ENCODE data around the gene TCF3. TPM values are rescaled to one million over a fixed set of nuclear protein-coding genes. Genes with fewer than 3 reads are reported as not detected.

Gene TCF3
- total RNA-seq, 2 donors from 2014 or later, result 24.1 to 25.8 TPM

DNA sequence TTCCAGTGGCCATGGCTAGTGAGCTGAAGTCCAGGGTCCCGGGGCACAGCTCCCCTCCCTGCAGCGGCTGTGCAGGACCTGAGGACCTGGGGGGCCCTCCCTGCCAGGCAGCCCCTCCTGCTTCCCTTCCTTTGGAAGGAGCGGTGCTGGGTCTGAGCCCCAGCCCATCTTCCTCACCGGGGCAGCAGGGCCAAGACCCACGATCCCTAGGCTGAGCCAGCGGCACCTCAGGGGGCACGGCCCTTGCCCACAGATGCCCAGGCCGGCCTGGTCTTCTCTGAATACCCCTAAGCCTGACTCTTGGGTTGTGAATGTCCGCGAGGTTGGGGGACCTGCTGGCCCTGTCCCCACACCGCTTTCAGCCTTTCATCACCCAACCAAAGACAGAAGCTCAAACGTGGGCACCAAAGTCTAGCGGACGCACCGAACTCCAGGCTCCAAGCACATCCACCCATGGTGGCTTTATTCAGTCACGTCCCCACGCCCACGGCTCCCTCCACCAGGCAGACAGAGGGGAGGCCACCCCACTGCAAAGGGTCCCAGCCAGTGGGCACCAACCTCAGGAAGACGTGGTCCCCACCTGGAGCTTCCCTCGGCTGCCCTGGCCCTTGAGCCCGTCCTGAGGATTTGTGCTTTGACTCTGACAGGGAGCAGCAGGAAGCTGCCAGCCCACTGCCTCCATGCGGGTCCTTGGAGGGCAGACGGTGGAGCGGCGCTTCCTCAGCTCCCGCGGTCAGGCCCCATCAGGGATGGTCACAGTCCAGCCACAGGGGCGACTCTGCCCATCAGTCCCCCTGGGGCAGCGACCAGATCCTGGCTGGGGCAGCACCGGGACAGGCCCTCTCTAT is 75.9 kb downstream of the TCF3 start:
- ATAC-seq, result no peak
- intact Hi-C loops (cut with DNase I), result no loop called here
- DNase-seq, result no peak

DNA sequence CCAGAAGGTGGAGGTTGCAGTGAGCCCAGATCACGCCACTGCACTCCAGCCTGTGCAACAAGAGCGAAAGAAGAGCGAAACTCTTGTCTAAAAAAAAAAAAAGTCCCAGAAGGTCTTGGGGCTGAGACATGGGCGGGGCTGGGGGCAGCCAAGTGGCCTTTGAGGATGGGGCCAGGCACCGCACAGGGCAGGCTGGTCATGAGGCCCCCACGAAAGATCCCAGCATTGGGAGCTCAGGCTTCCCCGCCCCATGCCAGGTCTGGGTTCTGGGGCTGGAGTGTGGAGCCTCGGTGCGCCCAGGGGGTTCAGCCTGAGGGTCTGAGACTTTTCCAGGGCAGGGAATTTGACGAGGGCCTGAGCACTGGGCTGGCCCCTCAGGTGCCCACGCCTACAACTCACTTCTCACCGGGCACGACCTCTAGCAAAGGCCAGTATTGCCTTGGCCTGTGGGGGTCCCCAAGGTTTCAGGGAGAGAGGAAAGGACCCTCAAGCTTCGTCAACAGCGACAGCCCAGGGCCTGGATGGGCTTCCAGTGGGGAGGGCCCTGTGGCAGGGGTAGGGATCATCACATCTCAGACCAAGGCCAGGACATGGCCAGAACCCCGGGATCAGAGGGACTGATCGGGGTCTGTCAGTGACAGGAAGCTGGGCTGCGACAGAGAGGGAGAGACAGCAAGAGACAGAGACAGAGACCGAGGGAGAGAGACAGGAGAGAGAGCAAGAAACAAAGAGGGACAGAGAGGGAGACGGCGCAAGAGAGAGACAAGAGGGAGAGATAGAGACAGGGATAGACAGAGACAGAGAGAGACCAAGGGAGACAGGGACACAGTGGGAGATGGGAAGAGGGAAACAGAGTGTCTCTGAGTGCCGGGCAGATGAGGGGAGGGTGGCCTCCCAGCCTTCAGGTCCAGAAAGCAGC is 76.8 kb downstream of the TCF3 start:
- intact Hi-C loops (cut with DNase I), result no loop called here
- DNase-seq, result no peak
- no peak for ATAC-seq

DNA sequence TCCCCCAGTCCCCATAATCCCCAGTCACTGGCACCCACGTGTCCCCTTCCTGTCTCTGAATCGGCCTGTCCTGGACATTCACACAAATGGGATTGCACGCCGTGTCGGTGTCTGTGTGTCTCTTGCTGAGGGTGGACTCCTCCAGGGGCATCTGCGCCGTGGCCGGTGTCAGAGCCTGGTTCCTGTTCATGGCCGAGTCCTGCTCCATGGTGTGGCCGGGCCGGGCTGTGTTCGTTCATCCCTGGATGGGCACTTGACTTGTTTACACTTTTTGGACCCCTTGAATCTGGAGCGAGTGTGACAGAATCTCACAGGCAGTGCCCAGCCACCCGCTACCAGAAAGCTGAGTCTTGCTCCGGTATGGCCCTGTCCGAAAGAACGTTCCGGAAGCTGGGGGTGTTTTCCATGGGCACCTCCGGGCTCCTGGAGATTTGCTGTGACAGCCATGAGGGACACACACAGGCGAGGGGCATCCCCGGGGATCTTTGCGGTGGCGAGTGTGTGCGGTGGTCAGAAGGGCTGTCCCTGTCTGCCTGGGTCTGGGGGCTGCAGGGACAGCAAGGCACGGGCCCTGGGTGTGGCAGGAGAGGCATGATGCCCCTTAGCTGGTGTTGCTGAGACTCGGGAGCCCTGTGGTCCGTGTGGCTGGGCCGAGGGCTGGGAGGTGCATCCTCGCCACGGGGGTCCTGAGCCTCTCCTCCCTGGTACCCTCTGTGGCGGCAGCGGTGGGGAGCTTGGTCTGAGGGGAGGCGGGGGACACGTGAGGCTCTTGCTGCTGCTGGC is 77.9 kb downstream of the TCF3 start:
- no peak for DNase-seq
- ATAC-seq, result no peak
- intact Hi-C loops (cut with DNase I), result no loop called here

DNA sequence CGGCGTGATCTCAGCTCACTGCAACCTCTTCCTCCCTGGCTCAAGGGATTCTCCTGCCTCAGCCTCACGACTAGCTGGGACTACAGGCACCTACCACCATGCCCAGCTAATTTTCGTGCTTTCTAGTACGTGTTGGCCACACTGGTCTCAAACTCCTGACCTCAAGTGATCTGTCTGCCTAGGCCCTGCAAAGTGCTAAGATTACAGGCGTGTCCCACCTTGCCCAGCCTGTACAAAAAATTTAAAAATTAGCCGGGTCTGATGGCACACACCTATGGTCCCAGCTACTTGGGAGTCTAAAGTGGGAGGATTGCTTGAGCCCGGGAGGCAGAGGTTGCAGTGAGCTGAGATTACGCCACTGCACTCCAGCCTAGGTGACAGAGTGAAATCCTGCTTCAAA is 79.6 kb downstream of the TCF3 start:
- ATAC-seq (no peak), DNase-seq (no peak)
- intact Hi-C loops (cut with DNase I), result no loop called here

DNA sequence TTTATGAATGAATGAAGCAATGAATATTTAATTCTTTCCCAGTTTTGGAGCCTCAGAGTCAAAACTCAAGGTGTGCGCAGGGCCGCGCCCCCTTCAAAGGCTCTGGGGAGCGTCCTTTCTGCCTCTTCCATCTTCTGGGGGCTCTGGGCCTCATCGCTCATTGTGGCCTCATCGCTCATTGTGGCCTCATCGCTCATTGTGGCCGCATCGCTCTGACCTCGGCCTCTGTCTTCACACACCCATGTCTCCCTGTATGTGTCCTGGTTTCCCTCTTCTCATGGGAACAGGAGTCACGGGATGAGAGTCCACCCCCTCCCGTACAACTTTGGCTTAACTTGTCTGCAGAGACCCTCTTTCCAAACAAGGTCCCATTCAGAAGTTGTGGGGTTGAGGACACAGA is 81.1 kb downstream of the TCF3 start:
- intact Hi-C loops (cut with DNase I), result no loop called here
- DNase-seq (no peak), ATAC-seq (no peak)

DNA sequence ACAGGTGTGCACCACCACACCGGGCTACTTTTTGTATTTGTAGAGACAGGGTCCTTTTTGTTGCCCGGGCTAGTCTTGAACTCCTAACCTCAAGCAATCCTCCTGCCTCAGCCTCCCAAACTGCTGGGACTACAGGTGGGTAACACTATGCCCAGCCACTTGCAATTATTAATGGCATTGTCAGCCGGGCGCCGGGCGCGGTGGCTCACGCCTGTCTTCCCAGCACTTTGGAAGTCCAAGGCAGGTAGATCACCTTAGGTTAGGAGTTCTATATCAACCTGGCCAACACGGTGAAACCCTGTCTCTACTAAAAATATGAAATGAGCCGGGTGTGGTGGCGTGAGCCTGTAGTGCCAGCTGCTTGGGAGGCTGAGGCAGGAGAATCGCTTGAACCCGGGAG is 81.6 kb downstream of the TCF3 start:
- intact Hi-C loops (cut with DNase I), result no loop called here
- DNase-seq (no peak), ATAC-seq (no peak)

DNA sequence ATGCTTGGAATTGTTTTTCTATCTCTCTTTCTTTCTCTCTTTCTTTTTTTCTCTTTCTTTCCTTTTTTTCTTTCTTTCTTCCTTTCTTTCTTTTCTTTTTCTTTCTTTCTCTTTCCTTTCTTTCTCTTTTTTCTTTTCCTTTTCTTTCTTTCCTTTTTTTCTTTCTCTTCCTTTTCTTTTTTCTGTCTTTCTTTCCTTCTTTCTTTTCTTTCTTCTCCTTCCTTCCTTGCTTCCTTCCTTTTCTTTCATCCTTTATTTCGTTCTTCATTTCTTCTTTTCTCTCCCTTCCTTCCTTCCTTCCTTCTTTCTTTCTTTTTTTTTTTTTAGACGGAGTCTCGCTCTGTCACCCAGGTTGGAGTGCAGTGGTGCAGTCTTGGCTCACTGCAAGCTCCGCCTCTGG is 82.4 kb downstream of the TCF3 start:
- ATAC-seq, result no peak
- intact Hi-C loops (cut with DNase I), result no loop called here

DNA sequence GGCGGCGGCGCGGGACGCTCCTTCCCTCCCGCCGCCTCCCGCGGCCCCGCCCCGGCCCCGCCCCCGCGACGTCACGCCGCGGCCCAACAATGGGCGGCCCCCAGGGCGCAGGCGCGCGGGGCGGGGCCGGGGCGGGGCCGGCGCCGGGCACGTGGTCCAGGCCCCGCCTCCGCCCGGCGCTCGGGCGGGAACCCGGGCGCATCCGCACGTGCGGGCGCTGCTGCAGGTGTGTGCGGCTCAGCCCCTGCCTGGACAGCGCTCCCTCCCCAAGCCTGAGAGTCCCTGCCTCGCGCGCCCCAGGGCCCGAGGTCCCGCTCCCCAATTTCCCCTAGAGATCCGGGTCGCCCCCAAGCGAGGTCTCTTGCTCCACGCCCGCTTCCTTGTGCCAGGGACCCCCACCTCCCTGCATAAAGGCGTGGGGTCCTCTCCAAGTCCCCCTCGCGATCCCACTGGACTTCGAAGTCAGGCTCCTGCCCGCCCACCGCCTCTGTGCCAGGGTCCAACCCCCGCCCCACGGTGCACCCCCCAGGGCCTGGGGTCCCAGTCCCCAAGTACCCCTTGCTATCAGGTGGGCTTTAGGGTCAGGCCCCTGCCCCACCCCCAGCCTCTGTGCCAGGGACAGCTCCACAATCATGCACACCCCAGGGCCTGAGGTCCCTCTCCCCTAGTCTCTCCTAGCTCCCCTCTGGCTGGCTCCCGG is 83.9 kb downstream of the TCF3 start, which contains the start of gene MEX3D:
Gene MEX3D (minus strand): TSS at position 6 of the 700 bp plus-strand sequence. CDS start 267 bp downstream, outside the sequence.
- peak; percentile 79 for DNase-seq
- intact Hi-C loops (cut with DNase I), result no loop called here
- ATAC-seq, result peak; percentile 74 to 87

More for the DNA sequence above, 82.4 kb downstream of the TCF3 start:
- no peak for DNase-seq

DNA sequence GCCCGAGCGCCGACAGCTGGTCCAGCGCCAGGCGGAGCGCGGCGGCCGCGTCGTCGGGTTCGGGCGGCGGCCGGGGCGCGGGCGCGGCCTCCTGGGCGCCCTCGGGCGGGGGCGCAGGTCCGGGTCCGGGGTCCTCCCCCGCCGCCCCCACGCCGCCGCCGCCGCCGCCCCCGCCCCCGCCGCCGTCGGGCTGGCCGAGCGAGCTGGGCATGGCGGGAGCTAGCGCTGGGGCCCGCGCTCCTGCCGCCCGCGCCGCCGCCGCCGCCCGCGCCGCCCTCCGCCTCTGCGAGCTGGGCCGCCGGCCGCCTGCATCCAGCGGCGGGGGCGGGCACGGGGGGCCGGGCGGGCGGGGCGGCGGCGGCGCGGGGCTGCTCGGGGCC is 84.6 kb downstream of the TCF3 start:
- no peak for DNase-seq
- intact Hi-C loops (cut with DNase I), result no loop called here
- no peak for ATAC-seq

DNA sequence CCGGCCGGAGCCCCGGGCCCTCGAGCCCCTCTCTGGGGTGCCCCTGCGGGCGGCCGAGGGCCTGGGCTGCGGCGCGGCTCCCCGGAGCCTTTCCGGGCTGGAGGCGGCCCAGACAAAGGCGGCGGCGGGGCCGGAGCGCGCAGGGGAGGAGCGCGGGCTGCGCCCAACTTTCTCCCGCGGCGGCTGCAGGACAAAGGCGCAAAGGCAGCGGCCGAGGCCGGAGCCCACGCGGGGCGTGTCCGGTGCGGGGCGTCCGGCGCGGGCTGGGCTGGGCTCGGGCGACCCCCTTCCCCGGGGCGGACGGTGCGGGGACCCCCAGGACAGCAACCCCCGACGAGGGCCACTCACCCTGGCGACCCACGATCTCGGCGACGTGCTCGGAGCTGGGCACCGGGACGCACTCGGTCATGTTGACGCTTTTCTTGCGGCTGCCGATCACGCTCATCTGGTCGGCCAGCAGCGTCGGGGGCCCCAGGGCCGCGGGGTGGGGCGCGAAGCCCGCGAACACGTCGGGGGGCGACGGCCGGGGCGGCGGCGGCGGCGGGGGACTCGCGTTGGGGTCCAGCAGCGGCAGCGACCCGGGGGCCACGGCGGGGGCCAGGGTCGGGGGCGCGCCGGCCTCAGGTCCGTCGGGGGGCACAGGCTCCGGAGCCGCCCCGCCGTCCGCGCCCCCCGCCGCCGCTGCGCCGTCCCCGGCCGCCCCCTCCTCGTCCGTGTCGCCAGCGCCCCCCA is 85.1 kb downstream of the TCF3 start:
- intact Hi-C loops (cut with DNase I), result no loop called here
- ATAC-seq (peak; percentile 51 to 57), DNase-seq (peak; percentile 49)

DNA sequence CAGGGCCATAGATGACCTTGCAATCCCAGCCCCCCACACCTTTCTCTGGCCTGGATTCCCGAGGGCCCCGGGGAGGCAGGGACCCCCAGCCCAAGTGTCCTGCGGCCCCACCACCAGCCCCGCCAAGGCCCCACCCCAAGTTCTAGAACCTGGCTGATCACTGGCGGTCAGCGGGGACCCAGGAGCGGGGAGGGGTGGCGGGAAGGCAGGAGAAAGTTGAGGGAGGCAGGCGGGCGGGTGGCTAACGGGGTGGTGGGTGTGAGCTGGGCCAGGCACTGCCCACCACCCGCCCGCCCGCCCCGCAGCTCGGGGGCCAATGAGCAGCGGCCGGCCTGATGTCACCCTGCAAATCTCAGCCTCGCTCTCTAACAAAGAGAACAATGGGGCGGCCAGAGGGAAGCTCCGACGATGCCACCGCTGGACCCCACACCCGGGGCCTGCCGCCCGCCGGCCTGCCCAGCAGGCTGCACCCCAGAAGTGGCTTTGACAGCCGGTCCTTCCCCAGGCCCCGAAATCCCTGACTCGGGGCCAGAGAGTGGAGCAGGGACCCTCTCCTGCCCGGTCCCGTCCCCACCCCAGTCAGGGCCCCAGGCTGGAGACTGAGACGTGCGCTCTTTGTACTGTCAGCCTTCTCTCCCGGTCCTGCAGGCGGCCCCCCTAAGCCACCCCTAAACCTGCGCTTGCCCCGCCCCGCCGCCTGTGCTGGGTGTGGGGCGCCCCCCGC is 85.9 kb downstream of the TCF3 start:
- intact Hi-C loops (cut with DNase I), result no loop called here
- DNase-seq (peak; percentile 74), ATAC-seq (peak; percentile 88 to 89)

DNA sequence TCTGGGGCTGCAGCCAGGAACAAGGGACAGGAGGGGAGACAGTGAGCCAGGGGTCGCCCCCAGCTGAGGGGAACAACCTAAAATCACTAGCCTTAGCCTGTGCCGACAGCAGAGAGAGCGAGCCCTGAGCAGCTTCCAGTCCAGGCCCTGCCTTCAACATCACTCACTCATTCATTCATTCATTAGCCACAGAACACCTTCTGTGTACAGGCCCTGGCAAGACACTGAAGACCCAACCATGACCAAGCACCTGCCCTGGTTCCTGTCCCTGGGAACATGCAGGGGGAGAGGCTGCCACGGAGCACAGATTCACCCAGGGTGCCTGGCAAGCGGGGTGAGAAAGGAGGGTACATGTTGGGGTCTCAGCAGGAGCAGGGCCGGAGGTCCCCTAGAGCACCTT is 89.2 kb downstream of the TCF3 start:
- DNase-seq (no peak), ATAC-seq (no peak)
- intact Hi-C loops (cut with DNase I), result no loop called here

DNA sequence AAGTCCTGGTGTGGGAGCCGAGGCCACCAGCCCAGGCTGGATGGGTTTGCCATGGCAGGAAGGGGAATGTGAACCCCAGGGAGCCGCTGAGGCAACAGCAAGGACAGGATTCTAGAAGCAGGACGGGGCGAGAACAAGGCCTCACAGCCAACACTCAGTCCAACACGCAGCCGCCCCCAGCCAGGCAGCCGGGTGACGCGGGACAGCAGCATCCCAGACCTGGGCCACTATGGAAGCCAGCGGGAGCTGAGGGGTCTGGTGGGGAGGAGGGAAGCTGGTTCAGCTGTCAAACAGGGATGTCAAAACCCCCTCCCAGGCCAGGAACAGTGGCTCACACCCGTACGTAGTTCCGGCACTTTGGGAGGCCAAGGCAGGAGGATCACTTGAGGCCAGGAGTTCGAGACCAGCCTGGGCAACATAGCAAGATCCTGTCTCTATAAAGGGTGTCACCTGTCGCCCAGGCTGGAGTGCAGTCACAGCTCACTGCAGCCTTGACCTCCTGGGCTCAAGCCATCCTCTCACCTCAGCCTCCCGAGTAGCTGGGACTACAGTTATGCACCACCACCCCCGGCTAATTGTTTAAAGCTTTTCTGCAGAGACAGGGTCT is 91.1 kb downstream of the TCF3 start:
- DNase-seq (no peak), ATAC-seq (no peak)
- intact Hi-C loops (cut with DNase I), result no loop called here

DNA sequence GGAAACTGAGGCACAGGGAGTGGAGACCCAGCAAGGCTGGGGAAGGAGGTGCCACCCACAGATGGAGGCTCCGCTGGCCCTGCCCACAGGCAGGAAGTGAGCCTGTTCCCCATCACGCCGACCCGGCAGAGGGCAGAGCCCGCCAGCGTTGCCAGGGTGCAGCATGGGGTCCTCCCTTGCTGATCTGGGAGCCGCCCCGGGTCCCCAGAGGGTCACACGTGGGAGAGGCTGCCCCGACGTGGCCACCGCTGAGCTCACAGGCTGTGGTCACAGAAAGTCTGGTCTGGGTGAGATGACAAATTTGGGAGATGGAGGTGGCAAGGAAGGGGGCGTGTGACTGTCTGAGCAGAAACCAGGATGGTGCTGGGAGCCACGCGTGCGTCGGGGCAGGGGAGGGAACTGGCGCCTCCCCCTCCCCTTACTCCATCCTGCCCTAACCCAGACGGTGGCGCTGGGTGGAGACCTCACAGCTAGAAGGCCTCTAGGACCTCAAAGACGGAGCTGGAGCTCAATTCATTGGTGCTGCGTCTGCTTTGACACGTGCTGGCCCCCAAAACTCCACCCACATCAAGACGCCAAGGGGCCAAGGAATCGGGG is 92.0 kb downstream of the TCF3 start:
- intact Hi-C loops (cut with DNase I), result no loop called here
- ATAC-seq (no peak), DNase-seq (no peak)

All from left cardiac atrium (tissue), 4 donors.